HUDEP-2 (cell line): ENCODE results near the gene PMPCA.
"Not testable (repeated sequence)": the region's sequence is repeated elsewhere in the genome, so short reads cannot be mapped to it uniquely, and the experiment has no call there.

ENCODE experiments used
- DNase-seq, 76 experiments: peaks; one replicate each; lab custom pipeline; 2025; ENCODE audit not compliant: unreplicated experiment in 76 of 76; lab: John Stamatoyannopoulos, UW

PMPCA gene

DNA sequence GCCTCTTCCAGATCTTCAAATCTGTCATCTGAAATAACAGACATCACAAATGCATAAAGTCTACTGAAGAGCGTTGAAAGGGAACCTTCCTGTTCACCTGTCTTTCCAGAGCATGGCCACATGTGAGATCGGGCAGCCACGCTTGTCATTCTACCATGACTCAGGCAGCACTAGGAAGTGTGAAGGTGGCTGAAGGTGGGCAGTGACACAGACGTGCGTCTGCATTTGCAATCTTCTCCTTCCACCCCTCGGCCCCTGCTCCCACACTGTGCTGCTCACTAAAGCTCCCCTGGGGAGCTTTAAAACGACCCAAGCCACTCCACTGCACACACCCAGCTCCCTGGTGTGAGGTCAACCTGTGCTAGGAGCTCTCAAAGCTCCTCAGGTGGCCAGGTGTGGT, 2.5 kb upstream of the PMPCA start:
- no peak for DNase-seq

GRCh38 chr9:136409557-136410455, 652 bp upstream of the PMPCA start:
- DNase-seq = peak in 27 of 76 experiments; percentile 5 to 62 (median 17)

DNA sequence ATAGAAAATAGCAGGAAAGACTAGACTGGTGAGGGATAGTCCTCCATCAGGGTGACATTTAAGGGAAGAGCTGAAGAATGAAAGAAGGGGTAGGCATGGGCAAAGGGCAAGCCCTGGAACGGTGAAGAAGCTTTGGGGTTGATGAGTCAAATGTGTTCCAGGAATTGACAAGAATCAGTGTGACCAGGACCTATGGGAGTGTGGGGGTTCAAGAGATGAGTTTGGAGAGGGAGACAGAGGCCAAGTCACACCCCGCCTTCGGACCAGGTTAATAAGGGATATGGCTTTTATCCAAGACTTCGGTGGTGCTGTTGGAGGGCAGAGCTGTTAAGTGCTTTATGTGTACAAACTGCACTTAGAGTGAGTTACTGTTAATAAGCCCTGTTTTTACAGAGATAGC, 920 bp downstream of the PMPCA start:
- peak in 28 of 76 experiments; percentile 6 to 56 (median 24) for DNase-seq

DNA sequence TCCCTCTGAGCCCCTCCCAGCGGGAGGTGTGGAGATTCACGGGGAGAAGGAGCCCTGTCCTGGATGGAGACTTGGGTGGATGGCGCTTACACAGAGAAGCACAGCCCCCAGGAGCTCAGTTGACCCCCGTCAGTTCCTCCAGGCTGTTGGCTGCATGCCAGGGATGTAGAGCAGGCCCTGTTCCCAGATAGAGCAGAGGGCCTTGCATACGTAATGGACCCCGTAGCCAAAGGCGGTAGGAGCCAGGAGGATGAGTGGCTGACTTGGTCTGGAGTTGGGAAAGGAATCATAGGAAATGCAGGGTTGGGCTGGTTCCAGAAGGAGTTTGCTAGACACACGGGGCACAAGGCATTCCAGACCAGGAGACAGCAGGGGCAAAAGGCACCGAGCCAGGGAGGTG, 2.5 kb downstream of the PMPCA start:
- DNase-seq = no peak

- no peak for DNase-seq
Observed at GRCh38 chr9:136416427-136416826, 6.0 kb downstream of the PMPCA start.

DNA sequence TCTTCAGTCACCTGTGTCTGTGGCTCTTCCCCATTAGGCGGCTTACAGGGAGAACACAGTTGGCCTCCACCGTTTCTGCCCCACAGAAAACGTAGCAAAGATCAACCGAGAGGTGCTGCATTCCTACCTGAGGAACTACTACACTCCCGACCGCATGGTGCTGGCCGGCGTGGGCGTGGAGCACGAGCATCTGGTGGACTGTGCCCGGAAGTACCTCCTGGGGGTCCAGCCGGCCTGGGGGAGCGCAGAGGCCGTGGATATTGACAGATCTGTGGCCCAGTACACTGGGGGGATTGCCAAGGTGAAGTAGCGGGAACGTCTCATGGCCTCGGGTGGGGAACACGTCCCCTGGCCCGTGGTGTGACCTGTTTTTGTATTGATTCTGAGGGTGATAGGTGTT, 6.5 kb downstream of the PMPCA start:
- no peak for DNase-seq

DNA sequence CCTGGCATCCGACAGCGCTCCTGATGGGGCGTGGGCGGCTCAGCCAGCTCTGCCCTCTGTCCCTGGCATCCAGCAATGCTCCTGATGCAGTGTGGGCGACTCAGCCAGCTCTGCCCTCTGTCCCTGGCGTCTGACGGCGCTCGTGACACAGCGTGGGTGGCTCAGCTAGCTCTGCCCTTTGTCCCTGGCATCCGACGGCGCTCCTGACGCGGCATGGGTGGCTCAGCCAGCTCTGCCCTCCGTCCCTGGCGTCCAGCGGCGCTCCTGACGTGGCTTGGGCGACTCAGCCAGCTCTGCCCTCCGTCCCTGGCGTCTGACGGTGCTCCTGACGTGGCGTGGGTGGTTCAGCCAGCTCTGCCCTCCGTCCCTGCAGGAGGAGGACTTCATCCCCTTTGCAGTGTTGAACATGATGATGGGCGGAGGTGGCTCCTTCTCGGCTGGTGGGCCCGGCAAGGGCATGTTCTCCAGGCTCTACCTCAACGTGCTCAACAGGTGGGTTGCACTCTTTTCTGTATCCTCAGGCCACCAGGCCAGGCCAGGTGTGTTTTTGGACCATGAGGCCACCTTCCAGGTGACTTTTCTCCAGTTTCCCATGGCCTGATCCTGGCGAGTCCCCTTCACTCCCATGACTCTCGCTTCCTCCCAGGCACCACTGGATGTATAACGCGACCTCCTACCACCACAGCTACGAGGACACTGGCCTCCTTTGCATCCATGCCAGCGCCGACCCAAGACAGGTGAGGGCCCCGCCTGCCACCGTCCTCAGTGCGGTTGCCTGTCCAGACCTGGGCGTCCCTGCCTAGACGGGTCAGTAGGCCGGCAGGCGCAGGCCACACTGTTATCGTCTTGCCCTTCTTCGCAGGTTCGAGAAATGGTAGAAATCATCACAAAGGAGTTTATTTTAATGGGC, 8.0 kb downstream of the PMPCA start:
- DNase-seq = no peak

DNA sequence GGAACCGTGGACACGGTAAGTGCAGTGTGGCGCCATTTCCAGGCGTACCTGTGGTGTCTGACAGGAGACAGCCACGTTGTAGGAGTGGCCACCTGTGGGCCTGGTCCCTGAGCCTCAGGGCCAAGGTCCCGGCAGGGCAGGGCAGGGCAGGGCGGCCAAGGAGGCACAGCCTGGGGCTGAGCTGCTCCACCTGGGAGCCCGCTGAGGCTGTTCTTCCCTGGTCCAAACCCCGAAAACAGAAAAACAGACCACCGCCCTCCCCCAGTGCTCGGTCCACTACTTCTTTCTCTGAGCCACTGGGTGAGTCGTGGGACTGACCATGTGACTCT, 8.6 kb downstream of the PMPCA start:
- DNase-seq = no peak

DNA sequence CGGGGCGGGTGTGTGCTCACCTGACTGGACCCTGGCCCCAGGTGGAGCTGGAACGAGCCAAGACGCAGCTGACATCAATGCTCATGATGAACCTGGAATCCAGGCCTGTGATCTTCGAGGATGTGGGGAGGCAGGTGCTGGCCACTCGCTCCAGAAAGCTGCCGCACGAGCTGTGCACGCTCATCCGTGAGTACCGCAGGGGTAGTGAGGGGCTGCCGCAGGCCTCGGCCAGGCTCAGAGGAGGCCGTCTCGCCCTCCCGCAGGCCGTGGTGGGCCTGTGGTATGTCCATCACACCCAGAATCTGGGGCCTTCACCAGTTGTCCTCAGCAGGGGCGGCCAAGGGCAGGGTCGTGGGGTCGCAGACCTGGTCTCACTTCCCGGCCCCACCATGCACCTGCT, 11.3 kb downstream of the PMPCA start:
- no peak for DNase-seq

DNA sequence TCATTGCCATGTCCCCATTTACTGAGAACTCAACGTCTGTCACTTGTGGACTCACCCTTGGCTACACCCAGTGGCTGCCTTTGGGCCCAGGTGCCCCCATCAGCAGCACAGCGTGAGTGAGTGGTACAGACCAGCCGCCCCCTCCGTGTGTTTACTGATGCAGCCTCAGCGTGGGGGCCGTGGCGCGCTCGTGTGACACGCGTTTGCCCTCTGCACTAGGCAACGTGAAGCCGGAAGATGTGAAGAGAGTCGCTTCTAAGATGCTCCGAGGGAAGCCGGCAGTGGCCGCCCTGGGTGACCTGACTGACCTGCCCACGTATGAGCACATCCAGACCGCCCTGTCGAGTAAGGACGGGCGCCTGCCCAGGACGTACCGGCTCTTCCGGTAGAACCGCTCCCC, 12.4 kb downstream of the PMPCA start:
- DNase-seq = no peak

DNA sequence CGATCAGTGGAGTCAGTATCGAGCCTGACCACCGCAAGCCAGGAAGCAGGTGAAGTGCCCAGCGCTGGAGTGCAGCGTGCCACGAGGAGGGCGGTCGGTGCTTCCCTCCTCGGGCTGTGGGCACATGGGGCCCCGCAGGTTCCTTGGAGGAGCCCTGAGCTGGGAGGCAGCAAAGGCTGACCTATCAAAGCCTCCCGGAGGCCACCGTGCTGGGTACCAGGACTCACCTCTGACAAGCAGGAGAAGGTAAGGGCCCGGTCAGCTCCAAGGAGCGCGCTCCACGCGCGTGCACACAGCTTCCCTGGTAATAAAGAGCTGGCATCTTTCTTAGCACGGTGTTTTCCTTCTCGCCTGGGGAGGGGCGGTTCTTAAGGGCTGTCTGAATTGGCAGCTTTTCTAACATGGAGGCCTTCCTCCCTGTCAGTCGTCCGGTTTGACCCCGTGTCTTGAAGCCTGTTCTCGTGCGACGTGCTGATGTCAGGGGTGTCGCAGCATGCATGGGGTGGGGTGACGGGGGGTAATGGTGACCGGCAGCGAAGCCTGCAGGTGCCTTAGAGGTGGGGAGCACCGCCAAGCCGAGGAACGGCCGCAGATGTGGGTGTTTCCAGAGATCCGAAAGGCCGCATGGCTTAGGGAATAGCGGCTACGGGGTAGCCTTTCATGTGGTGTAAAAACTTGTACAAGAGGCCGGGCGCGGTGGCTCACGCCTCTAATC, 13.1 kb downstream of the PMPCA start:
- no peak for DNase-seq

GRCh38 chr9:136424750-136425362, 14.4 kb downstream of the PMPCA start:
- DNase-seq = no peak

- DNase-seq = not testable (repeated sequence)
Observed at GRCh38 chr9:136425367-136425766, 14.9 kb downstream of the PMPCA start.

GRCh38 chr9:136426787-136427186, 16.3 kb downstream of the PMPCA start:
- no peak for DNase-seq

DNA sequence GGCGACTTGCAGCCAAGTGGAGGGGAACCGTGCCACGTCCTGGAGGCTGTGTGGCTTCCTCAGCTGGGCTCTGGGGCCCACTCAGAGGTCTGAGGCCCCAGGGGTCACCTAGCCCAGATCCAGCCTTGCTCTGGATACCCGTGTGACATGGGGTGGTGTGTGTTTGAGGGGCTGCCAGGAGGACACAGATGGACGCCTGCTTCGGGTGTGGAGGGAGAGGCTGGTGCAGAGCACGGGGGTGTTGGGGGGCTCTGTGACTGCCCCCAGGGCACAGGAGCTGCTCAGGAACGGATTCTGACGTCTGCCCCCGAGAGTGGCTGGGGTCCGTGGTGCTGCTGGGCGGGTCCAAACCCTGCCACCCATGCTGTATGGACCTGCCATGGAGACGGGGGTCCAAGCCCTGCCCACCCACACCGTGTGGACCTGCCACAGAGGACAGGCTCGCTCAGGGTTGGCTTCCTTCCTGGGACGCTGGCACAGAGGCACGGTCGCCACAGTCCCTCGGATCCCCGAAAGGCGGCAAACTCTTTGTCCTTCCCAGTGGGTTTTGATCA, 18.7 kb downstream of the PMPCA start:
- no peak for DNase-seq

DNA sequence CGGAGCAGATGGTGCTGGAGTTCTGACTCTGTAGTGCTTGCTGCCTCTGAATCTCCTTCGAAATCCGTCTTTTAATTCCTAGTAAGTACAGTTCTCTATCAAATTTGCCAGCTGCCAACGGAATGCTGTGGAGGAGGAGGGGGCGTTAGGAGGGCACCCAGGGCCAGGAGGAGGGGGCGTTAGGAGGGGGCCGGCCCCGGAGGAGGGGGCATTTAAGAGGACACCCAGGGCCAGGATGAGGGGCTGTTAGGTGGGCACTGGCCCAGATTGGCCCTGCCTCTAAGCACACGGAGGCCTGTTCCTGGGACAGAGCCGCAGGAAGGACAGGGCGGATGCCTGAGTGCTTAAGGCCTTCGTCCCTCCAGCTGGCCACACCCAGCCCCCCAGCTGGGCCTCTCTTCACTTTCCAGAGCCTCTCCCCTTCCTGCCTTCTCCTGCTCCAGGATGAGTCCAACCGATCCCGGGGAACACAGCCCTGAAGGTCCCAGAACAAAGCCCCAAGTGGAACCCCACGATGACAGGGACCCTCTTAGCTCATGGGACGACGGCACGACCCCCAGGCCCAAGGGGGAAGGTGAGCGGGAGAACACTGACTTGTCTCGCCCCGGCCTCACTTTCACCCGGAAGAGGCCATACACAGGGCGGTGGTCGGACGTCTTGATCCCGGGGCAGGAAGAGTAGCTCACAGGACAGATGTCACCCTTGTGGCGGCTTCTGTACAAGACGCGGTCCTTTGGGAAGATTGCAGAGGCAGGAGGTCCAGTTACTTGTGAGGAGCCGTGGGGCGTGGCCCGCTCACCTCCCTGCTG, 19.4 kb downstream of the PMPCA start:
- no peak for DNase-seq

DNA sequence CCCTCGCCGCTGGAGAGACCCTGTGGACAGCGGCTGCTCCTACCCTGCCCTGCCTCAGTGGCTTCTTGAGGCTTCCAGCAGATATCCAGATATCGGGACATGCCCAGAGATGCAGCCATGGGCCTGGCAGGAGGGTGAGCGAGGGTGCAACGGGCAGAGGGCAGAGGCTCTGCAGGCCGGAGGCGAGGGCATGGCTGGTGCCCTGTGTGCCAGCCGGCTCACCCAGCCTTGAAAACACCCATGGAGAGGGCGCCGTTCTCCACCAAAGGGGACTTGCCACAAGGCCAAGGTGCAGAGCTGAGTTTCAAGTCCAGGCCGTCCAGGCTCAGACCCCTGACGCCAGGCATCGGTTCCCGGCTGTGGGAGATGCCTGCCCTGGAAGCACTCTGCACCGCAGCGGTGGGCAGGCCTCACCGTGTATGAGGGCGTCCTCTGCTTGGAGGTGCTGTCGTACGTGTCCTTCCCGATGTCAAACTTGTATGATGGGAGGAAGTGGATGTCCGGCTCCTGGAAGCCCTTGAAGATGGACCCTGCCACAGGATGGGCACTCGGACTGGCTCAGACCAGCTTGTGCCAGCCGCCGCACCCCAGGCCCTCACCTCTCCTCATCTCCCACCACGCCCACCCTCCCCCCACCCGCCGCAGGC, 20.3 kb downstream of the PMPCA start:
- DNase-seq = no peak

- DNase-seq = no peak
Observed at GRCh38 chr9:136431782-136432350, 21.4 kb downstream of the PMPCA start.

DNA sequence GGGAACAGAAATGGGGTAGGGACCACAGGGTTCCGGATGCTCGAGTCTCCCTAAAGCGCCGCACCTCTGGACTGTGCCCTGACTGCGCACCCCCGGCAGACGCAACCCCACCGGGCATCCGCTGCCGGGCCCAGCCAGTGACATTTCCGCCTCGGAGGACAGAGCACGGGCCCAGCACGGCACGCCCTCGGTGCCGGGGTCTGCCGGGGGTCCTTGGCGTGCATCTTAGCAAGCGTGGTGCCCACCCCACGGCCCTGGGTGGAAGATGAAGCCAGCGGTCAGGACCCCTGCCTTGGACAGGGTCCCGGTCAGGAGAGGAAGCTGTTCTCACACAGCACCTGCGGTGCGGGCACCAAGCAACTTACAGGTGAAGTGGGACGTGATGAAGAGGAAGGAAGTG, 22.1 kb downstream of the PMPCA start:
- DNase-seq = no peak
